Measurements from ENCODE around the gene SPHK2.
A peak's percentile ranks its signal among the peaks of the same experiment; 100 is the strongest.

Gene SPHK2

DNA sequence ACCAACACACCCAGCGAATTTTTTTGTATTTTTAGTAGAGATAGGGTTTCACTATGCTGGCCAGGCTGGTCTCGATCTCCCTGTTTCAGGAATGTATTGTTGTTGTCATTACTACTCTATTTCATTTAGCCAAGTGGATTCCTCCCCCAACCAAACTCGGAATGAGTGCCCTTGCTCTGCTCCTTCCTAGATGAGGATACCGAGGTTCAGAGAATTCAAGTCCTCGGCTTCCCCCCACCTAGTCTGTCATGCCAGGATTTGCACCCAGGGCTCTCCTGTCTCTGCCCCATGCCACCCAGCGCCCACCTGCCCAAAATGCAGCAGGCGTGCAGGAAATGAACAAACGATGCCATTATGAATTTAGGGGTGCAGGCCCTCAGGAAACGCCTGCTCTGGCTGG is 16.3 kb upstream of the SPHK2 start:
- no peaks in the 10 kb centered on the region for H3K36me3 Mint-ChIP-seq (ENCODE audit: low read depth)
- no peak for DNase-seq
- peaks cover 9% of the 10 kb centered on the region for H3K4me1 Mint-ChIP-seq
- no peak overlapping the region for H3K27ac Mint-ChIP-seq
- no peaks in the 10 kb centered on the region for H3K9me3 Mint-ChIP-seq
- H3K27me3 Mint-ChIP-seq (ENCODE audit: low read depth, poor library complexity) = peaks cover 6% of the 10 kb centered on the region
- no peak for TF ChIP-seq CTCF (IDR thresholded peaks at IDR 0.05)
- H3K4me3 Mint-ChIP-seq = no peak overlapping the region

- no peak for TF ChIP-seq CTCF (IDR thresholded peaks at IDR 0.05)
- no peak overlapping the region for H3K4me3 Mint-ChIP-seq
- no peaks in the 10 kb centered on the region for H3K36me3 Mint-ChIP-seq (ENCODE audit: low read depth)
- peaks cover 6% of the 10 kb centered on the region for H3K27me3 Mint-ChIP-seq (ENCODE audit: low read depth, poor library complexity)
- H3K9me3 Mint-ChIP-seq = no peaks in the 10 kb centered on the region
- H3K4me1 Mint-ChIP-seq = peaks cover 8% of the 10 kb centered on the region
- no peak for DNase-seq
- no peak overlapping the region for H3K27ac Mint-ChIP-seq
Measured at GRCh38 chr19:48603449-48603848, 15.9 kb upstream of the SPHK2 start.

GRCh38 chr19:48603850-48604249 is 15.5 kb upstream of the SPHK2 start:
- H3K36me3 Mint-ChIP-seq (ENCODE audit: low read depth) = no peaks in the 10 kb centered on the region
- no peak overlapping the region for H3K4me3 Mint-ChIP-seq
- H3K4me1 Mint-ChIP-seq = peaks cover 4% of the 10 kb centered on the region
- H3K27me3 Mint-ChIP-seq (ENCODE audit: low read depth, poor library complexity) = peaks cover 6% of the 10 kb centered on the region
- DNase-seq = no peak
- TF ChIP-seq CTCF (IDR thresholded peaks at IDR 0.05) = no peak
- no peaks in the 10 kb centered on the region for H3K9me3 Mint-ChIP-seq
- H3K27ac Mint-ChIP-seq = no peak overlapping the region

- Mint-ChIP-seq H3K36me3 (ENCODE audit: low read depth) (no peaks in the 10 kb centered on the region), H3K4me3 (no peak within 1 kb of the TSS), H3K9me3 (no peaks in the 10 kb centered on the region), H3K27me3 (ENCODE audit: low read depth, poor library complexity) (peaks cover 6% of the 10 kb centered on the region), H3K27ac (no peak within 1 kb of the TSS), H3K4me1 (peaks cover 3% of the 10 kb centered on the region)
- no peak for DNase-seq
- TF ChIP-seq CTCF (IDR thresholded peaks at IDR 0.05) = no peak
Measured at GRCh38 chr19:48606463-48607358, 12.6 kb upstream of the SPHK2 start, which contains the start of gene SPACA4. Gene SPACA4 (plus strand): TSS chr19:48606742. CDS start chr19:48606979, 237 bp downstream.

DNA sequence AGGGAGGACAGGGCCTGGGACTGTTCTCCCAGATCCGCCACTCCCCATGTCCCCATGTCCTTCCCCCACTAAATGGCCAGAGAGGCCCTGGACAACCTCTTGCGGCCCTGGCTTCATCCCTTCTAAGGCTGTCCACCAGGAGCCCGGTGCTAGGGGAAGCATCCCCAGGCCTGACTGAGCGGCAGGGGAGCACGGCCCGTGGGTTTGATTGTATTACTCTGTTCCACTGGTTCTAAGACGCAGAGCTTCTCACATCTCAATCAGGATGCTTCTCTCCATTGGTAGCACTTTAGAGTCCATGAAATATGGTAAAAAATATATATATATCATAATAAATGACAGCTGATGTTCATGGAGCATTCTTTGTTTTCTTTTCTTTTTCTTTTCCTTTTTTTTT is 11.9 kb upstream of the SPHK2 start:
- H3K27me3 Mint-ChIP-seq (ENCODE audit: low read depth, poor library complexity) = peaks cover 6% of the 10 kb centered on the region
- no peaks in the 10 kb centered on the region for H3K36me3 Mint-ChIP-seq (ENCODE audit: low read depth)
- DNase-seq = no peak
- H3K4me1 Mint-ChIP-seq = peaks cover 3% of the 10 kb centered on the region
- no peak for TF ChIP-seq CTCF (IDR thresholded peaks at IDR 0.05)
- H3K9me3 Mint-ChIP-seq = no peaks in the 10 kb centered on the region
- H3K27ac Mint-ChIP-seq = no peak overlapping the region
- H3K4me3 Mint-ChIP-seq = no peak overlapping the region

DNA sequence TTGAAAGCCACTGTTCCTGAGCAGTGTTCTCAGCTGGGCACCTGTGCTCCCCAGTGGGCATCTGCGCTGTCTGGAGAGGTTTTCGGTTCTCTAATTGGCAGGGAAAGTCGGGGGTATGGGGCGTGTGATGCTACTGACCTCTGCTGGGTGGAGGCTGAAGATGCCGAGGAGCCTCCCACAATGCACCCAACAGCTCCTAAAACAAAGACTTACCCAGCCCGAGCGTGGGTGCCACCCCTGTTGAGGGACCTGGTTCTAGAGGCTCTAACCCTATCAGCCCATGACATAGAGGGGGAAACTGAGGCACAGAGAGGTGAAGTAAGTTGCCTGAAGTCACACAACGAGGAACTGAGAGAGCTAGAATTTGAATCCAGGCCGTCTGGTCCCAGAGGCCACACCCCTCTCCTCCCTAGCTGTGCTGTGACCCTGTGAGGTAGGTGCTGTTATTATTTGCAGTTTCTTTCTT is 10.5 kb upstream of the SPHK2 start:
- Mint-ChIP-seq H3K4me1 (peaks cover 5% of the 10 kb centered on the region), H3K4me3 (no peak overlapping the region), H3K27me3 (ENCODE audit: low read depth, poor library complexity) (peaks cover 6% of the 10 kb centered on the region), H3K9me3 (no peaks in the 10 kb centered on the region), H3K36me3 (ENCODE audit: low read depth) (no peaks in the 10 kb centered on the region), H3K27ac (no peak overlapping the region)
- DNase-seq = no peak
- TF ChIP-seq CTCF (IDR thresholded peaks at IDR 0.05) = peak; percentile 30
